Endometrium (tissue), 2 donors: Measurements from ENCODE around the gene ZNF597.
"Not testable (repeated sequence)": the region's sequence is repeated elsewhere in the genome, so short reads cannot be mapped to it uniquely, and the experiment has no call there.

Experiments used
- FAIRE-seq: peaks from 2 replicates; lab custom pipeline; 2012; peaks lifted over from hg19 to GRCh38; lab: Jason Lieb, UNC
- donor health status: control.
- donor health status: control.

The ZNF597 gene

GRCh38 chr16:3475604-3476375, 32.5 kb upstream of the ZNF597 start:
- no peak for FAIRE-seq

GRCh38 chr16:3474870-3475269, 31.6 kb upstream of the ZNF597 start:
- not testable (repeated sequence) for FAIRE-seq

GRCh38 chr16:3474136-3474779, 31.0 kb upstream of the ZNF597 start:
- FAIRE-seq, result no peak

- FAIRE-seq, result not testable (repeated sequence)
Observed at GRCh38 chr16:3473596-3473943, 30.3 kb upstream of the ZNF597 start.

GRCh38 chr16:3472878-3473595, 29.7 kb upstream of the ZNF597 start:
- no peak for FAIRE-seq

- FAIRE-seq, result no peak
Observed at GRCh38 chr16:3471518-3472176, 28.3 kb upstream of the ZNF597 start.

GRCh38 chr16:3470723-3471122, 27.4 kb upstream of the ZNF597 start:
- no peak for FAIRE-seq

- no peak for FAIRE-seq
Observed at GRCh38 chr16:3469736-3470135, 26.4 kb upstream of the ZNF597 start.

- FAIRE-seq, result no peak
Observed at GRCh38 chr16:3468501-3468900, 25.2 kb upstream of the ZNF597 start.

GRCh38 chr16:3467921-3468320, 24.6 kb upstream of the ZNF597 start:
- FAIRE-seq, result no peak

GRCh38 chr16:3467182-3467581, 23.9 kb upstream of the ZNF597 start:
- no peak for FAIRE-seq

GRCh38 chr16:3465911-3466584, 22.7 kb upstream of the ZNF597 start:
- no peak for FAIRE-seq

- no peak for FAIRE-seq
Observed at GRCh38 chr16:3465301-3465700, 22.0 kb upstream of the ZNF597 start.

- no peak for FAIRE-seq
Observed at GRCh38 chr16:3461151-3461550, 17.8 kb upstream of the ZNF597 start.

- FAIRE-seq, result no peak
Observed at GRCh38 chr16:3460585-3460984, 17.3 kb upstream of the ZNF597 start.

GRCh38 chr16:3460121-3460520, 16.8 kb upstream of the ZNF597 start:
- FAIRE-seq, result peak; percentile 23

GRCh38 chr16:3459401-3460090, 16.2 kb upstream of the ZNF597 start:
- no peak for FAIRE-seq

- no peak for FAIRE-seq
Observed at GRCh38 chr16:3458852-3459361, 15.6 kb upstream of the ZNF597 start.

GRCh38 chr16:3458278-3458851, 15.1 kb upstream of the ZNF597 start:
- no peak for FAIRE-seq

GRCh38 chr16:3457434-3458252, 14.3 kb upstream of the ZNF597 start:
- FAIRE-seq, result no peak
